ENCODE results near the gene HDAC4.
"Not testable (repeated sequence)": the region's sequence is repeated elsewhere in the genome, so short reads cannot be mapped to it uniquely, and the experiment has no call there.

The HDAC4 gene

GRCh38 chr2:239400596-239401066 lies at the start of gene HDAC4:
TSS of gene HDAC4 (minus strand) at chr2:239401020. CDS start at chr2:239352699, 48,321 bp downstream.
- no peak for DNase-seq

- DNase-seq: not testable (repeated sequence)
Observed at GRCh38 chr2:239449468-239449867, 48.6 kb upstream of the HDAC4 start.

- DNase-seq: no peak
Observed at GRCh38 chr2:239445771-239446524, 45.1 kb upstream of the HDAC4 start.

- DNase-seq: no peak
Observed at GRCh38 chr2:239444626-239445577, 44.1 kb upstream of the HDAC4 start.

- DNase-seq: no peak
Observed at GRCh38 chr2:239443666-239444567, 43.1 kb upstream of the HDAC4 start.

GRCh38 chr2:239443102-239443620 lies 42.3 kb upstream of the HDAC4 start:
- no peak for DNase-seq

- DNase-seq: no peak
Observed at GRCh38 chr2:239442192-239442591, 41.4 kb upstream of the HDAC4 start.

- DNase-seq: peak; percentile 24
Observed at GRCh38 chr2:239441261-239442078, 40.6 kb upstream of the HDAC4 start.

- DNase-seq: no peak
Observed at GRCh38 chr2:239440511-239440959, 39.7 kb upstream of the HDAC4 start.

GRCh38 chr2:239439754-239440315 lies 39.0 kb upstream of the HDAC4 start:
- no peak for DNase-seq

GRCh38 chr2:239438995-239439753 lies 38.4 kb upstream of the HDAC4 start:
- no peak for DNase-seq

GRCh38 chr2:239438368-239438767 lies 37.5 kb upstream of the HDAC4 start:
- no peak for DNase-seq

GRCh38 chr2:239436669-239437335 lies 36.0 kb upstream of the HDAC4 start:
- DNase-seq: no peak

GRCh38 chr2:239436076-239436475 lies 35.3 kb upstream of the HDAC4 start:
- DNase-seq: no peak

GRCh38 chr2:239433777-239434403 lies 33.1 kb upstream of the HDAC4 start:
- DNase-seq: no peak

- DNase-seq: no peak
Observed at GRCh38 chr2:239432174-239432573, 31.4 kb upstream of the HDAC4 start.

GRCh38 chr2:239431536-239431935 lies 30.7 kb upstream of the HDAC4 start:
- no peak for DNase-seq

GRCh38 chr2:239429473-239430350 lies 28.9 kb upstream of the HDAC4 start:
- DNase-seq: no peak

All from CD4-positive, alpha-beta T cell treated with Interleukin-12 subunit alpha and Interleukin-12 subunit beta, for 1 hour (primary cell).